ENCODE results near the gene KLHL35.
A peak's percentile ranks its signal among the peaks of the same experiment; 100 is the strongest.

The KLHL35 gene

GRCh38 chr11:75449271-75449670, 16.3 kb upstream of the KLHL35 start:
- no peak for TF ChIP-seq CTCF (IDR thresholded peaks at IDR 0.05; ENCODE audit: low read length, missing control alignments)
- no peak overlapping the region for H3K4me3 ChIP-seq (replicated peaks; ENCODE audit: low read depth, low read length)

GRCh38 chr11:75447415-75447814, 14.4 kb upstream of the KLHL35 start:
- DNase-seq (ENCODE audit: low read depth), result no peak
- TF ChIP-seq CTCF (IDR thresholded peaks at IDR 0.05; ENCODE audit: low read length, missing control alignments), result no peak
- no peak overlapping the region for H3K4me3 ChIP-seq (replicated peaks; ENCODE audit: low read depth, low read length)

More at GRCh38 chr11:75449271-75449670, 16.3 kb upstream of the KLHL35 start:
- DNase-seq (ENCODE audit: low read depth), result no peak

DNA sequence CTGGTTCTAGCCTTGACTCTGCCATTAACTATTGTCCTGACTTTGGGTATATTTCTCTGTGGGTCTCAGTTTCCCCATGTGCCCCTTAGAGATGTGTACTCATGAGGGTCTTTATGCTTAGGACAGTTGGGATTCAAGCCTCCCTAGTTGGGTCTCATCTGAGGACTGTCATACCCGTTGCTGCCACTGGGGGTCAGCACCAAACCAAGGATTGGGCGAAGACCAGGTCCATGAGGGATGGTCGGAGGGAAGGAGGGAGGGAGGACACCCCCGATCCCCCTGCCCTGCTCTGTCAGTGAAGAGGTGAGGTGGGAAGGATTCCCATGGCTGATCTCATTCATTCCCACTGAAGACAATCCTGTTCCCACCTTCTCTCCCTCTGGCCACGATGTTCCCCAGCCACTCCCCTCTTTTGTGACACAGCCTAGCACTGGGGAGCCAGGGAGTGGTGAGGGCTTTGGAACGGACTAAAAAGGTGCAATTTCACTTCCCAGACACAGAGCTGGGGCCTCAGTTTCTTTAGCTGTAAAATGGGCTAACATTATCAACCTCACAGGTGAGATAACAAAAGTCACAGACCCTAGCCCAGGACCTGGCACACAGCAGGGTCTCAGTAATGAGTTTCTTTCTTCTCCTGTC, 12.4 kb upstream of the KLHL35 start:
- peak; percentile 95 for TF ChIP-seq CTCF (IDR thresholded peaks at IDR 0.05; ENCODE audit: low read length, missing control alignments)
- DNase-seq (ENCODE audit: low read depth), result peak; percentile 57

DNA sequence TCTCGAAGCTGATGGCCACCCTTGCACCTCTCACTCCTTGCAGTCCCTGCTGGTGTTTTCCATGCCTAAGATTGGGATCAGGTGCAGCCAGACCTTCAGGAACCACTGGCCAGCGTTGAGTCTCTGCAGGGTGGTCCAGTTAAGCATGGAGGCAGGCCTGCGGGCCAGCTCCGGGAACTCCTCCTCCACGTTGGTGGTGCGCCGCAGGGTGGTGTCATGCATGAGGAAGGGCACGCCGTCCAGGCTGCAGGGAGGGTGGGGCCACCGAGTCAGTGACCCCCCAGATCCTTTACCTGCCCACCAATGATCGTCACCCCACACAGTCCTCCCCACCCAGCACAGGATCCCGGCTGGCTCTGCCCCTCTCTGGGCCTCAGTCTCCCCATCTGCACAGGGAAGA, 10.0 kb upstream of the KLHL35 start:
- no peak overlapping the region for H3K4me3 ChIP-seq (replicated peaks; ENCODE audit: low read depth, low read length)
- no peak for TF ChIP-seq CTCF (IDR thresholded peaks at IDR 0.05; ENCODE audit: low read length, missing control alignments)
- no peak for DNase-seq (ENCODE audit: low read depth)

More for the DNA sequence above, 12.4 kb upstream of the KLHL35 start:
- no peak overlapping the region for H3K4me3 ChIP-seq (replicated peaks; ENCODE audit: low read depth, low read length)

GRCh38 chr11:75442161-75442885, 9.3 kb upstream of the KLHL35 start:
- no peak for DNase-seq (ENCODE audit: low read depth)
- no peak for TF ChIP-seq CTCF (IDR thresholded peaks at IDR 0.05; ENCODE audit: low read length, missing control alignments)
- H3K4me3 ChIP-seq (replicated peaks; ENCODE audit: low read depth, low read length), result no peak overlapping the region

GRCh38 chr11:75441804-75442132, 8.8 kb upstream of the KLHL35 start:
- no peak overlapping the region for H3K4me3 ChIP-seq (replicated peaks; ENCODE audit: low read depth, low read length)
- DNase-seq (ENCODE audit: low read depth), result no peak
- TF ChIP-seq CTCF (IDR thresholded peaks at IDR 0.05; ENCODE audit: low read length, missing control alignments), result no peak

All from fibroblast of pulmonary artery (primary cell).